GM19397 (cell line): ENCODE results near the gene TMEM131L.
"Not testable (repeated sequence)": the region's sequence is repeated elsewhere in the genome, so short reads cannot be mapped to it uniquely, and the experiment has no call there.

Experiments
- ATAC-seq: cut with Tn5 transposase; IDR thresholded peaks from one replicate; pipeline ENCODE4 v1.9.1; 2021; ENCODE audit warnings: mild to moderate bottlenecking, moderate library complexity; ENCODE audit not compliant: unreplicated experiment

Gene TMEM131L

GRCh38 chr4:153497988-153498967, 32.1 kb downstream of the TMEM131L start:
- ATAC-seq: peak; percentile 65

- no peak for ATAC-seq
Measured at GRCh38 chr4:153499005-153499404, 32.8 kb downstream of the TMEM131L start.

- no peak for ATAC-seq
Measured at GRCh38 chr4:153501578-153501977, 35.4 kb downstream of the TMEM131L start.

GRCh38 chr4:153502584-153502983, 36.4 kb downstream of the TMEM131L start:
- no peak for ATAC-seq

GRCh38 chr4:153506341-153507309, 40.5 kb downstream of the TMEM131L start:
- no peak for ATAC-seq

- ATAC-seq: no peak
Measured at GRCh38 chr4:153507310-153508073, 41.3 kb downstream of the TMEM131L start.

- not testable (repeated sequence) for ATAC-seq
Measured at GRCh38 chr4:153509212-153509611, 43.1 kb downstream of the TMEM131L start.

GRCh38 chr4:153509724-153510123, 43.6 kb downstream of the TMEM131L start:
- ATAC-seq: no peak

GRCh38 chr4:153510252-153511001, 44.3 kb downstream of the TMEM131L start:
- no peak for ATAC-seq

DNA sequence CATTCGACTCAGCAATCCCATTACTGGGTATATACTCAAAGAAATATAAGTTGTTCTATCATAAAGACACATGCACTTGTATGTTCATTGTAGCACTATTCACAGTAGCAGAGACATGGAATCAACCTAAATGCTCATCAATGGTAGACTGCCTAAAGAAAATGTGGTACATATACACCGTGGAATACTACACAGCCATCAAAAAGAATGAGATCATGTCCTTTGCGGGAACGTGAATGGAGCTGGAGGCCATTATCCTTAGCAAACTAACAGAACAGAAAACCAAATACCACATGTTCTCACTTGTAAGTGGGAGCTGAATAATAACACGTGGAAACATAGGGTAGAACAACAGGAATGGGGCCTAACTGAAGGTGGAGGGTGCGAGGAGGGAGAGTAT, 44.9 kb downstream of the TMEM131L start:
- ATAC-seq: no peak

- ATAC-seq: no peak
Measured at GRCh38 chr4:153512162-153512852, 46.1 kb downstream of the TMEM131L start.

GRCh38 chr4:153512952-153513500, 46.9 kb downstream of the TMEM131L start:
- no peak for ATAC-seq

DNA sequence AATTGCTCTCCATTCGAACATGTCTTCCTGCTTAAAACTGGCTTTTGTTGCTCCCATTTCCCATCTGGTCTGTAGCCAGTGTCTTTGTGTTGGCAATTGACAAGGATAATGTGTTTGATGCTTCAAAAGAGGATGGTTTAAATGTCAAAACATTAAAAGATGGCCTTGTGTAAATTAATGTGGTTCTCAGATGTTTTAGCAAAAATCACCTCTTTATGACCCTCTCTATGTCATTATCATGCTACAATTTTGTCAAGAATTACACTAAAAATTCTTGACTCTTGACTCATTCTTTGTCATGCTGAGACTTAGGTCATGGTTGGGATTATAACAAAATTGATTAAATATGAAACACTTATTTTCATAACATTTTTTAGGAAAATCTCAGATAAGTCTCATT, 47.4 kb downstream of the TMEM131L start:
- ATAC-seq: no peak

DNA sequence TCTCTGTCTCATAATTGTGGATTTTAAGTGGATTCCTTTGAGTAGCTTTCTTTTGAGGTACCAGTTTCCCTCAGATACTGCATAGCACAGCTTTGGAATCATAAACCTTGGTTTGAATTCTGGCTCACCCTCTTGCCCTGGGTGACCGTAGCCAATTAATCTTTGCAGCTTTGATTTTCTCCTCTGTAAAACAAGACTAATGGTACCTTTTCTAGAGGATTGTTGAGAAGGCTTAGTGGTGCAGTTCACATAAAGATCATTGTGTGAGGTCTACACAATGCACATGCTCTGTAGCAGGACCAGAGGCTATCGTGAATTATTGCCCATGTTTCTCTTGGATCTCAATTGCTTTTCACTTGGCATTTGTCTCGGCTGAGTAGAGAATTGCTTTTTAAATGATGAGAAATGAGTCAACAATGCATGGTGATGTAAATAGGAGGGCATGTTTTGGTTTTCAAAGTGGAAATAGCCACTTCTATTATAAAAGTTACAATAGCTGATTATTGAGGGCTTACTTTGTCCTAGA, 47.9 kb downstream of the TMEM131L start:
- no peak for ATAC-seq

DNA sequence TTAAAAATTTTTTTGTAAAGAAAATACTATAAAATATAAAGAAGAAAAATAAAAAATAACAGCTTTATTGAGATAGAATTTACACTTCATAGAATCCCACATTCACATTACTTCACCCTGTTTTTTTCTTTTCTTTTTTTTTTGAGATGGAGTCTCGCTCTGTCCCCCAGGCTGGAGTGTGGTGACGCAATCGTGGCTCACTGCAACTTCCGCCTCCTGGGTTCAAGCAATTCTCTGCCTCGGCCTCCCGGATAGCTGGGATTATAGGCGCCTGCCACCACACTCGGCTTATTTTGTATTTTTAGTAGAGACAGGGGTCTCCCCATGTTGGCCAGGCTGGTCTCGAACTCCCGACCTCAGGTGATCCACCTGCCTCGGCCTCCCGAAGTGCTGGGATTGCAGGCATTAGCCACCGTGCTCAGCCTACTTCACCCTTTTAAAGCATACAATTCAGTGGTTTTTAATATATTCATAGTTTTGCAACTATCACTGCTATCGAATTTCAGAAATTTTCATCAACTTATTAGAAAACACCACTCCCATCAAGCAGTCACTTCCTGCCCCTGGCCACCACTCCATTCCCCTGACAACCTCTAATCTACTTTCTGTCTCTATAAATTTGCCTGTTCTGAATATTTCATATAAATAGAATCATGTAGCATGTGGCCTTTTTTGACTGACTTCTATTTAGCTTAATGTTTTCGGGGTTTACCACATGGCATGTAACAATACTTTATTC, 48.7 kb downstream of the TMEM131L start:
- ATAC-seq: no peak

DNA sequence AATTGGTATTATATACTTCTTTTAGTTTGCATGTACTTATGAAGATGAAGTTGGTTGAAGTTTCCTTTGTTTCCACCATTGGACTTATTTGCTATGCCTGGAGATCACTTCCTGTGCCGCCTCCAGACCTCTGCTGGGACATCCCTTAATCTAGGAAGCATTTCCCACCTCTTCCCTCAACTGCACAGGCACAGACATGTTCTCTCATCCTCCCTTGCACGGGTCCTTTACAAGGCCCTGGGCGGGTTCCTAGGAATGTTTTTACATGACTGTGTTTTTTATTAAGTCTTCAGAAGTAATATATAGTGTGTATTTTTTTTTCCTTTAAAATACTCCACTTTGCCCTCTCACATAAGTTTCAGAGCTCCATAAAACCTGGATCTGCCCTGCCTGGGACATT, 51.0 kb downstream of the TMEM131L start:
- ATAC-seq: no peak

GRCh38 chr4:153518001-153518400, 51.8 kb downstream of the TMEM131L start:
- no peak for ATAC-seq
